WI38 (cell line): ENCODE results near the gene C17orf75.
"Not testable (repeated sequence)": the region's sequence is repeated elsewhere in the genome, so short reads cannot be mapped to it uniquely, and the experiment has no call there.

Experiments used
- H3K4me3 ChIP-seq: 2 replicates; pipeline ENCODE4 v1.5.1; 2011; ENCODE audit warnings: low read depth, mild to moderate bottlenecking, control low read depth, low read length
- TF ChIP-seq, protein P1 (sequence below): IDR thresholded peaks from 2 replicates; pipeline ENCODE4 v1.5.1; 2012; ENCODE audit warnings: low read depth, mild to moderate bottlenecking, control low read depth, low read length

Gene C17orf75, protein sequence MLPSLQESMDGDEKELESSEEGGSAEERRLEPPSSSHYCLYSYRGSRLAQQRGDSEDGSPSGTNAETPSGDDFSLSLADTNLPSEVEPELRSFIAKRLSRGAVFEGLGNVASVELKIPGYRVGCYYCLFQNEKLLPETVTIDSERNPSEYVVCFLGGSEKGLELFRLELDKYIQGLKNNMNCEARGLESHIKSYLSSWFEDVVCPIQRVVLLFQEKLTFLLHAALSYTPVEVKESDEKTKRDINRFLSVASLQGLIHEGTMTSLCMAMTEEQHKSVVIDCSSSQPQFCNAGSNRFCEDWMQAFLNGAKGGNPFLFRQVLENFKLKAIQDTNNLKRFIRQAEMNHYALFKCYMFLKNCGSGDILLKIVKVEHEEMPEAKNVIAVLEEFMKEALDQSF

DNA sequence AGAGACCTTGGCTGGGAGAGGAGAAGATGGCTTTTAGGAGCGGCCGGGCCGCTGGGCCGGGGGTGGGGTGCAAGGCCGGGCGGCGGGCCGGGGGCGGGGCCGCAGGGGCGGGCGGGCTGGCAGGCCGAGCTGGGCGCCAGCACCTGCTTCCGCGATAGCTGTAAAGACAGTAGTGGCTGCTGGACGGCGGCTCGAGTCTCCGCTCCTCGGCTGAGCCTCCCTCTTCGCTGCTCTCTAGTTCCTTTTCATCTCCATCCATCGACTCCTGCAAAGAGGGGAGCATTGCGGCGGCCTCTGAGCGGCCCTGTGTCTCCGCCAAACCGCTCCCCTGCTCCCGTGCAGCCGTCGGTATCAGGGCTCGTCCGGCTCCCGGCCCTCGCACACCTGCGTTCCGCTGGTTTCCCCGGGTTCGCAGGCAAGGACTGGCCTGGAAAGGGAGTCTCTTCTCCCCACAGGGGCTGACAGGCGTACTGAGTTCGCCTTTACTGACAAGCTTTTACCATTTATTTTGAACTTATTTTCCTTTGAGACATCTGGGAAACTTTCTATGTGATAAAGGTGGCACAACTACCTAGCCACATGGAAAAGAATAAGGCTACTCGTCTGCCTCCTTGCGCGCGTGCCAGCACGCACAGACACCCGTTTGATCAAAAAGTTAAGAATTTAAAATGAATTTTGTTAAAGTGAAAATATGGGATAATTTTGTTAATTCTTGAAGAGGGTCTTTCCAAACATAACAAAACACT is at the start of gene C17orf75:
C17orf75 (minus strand) TSS at position 317 of the 746 bp plus-strand sequence; CDS start at position 283, 34 bp downstream.
- TF ChIP-seq, protein P1, sequence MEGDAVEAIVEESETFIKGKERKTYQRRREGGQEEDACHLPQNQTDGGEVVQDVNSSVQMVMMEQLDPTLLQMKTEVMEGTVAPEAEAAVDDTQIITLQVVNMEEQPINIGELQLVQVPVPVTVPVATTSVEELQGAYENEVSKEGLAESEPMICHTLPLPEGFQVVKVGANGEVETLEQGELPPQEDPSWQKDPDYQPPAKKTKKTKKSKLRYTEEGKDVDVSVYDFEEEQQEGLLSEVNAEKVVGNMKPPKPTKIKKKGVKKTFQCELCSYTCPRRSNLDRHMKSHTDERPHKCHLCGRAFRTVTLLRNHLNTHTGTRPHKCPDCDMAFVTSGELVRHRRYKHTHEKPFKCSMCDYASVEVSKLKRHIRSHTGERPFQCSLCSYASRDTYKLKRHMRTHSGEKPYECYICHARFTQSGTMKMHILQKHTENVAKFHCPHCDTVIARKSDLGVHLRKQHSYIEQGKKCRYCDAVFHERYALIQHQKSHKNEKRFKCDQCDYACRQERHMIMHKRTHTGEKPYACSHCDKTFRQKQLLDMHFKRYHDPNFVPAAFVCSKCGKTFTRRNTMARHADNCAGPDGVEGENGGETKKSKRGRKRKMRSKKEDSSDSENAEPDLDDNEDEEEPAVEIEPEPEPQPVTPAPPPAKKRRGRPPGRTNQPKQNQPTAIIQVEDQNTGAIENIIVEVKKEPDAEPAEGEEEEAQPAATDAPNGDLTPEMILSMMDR = no peak
- H3K4me3 ChIP-seq = peak within 1 kb of the TSS; percentile 72

GRCh38 chr17:32388613-32389459 is 46.9 kb upstream of the C17orf75 start:
- H3K4me3 ChIP-seq = no peak overlapping the region
- TF ChIP-seq, protein P1 = no peak

- H3K4me3 ChIP-seq = not testable (repeated sequence)
Measured at GRCh38 chr17:32388128-32388527, 46.2 kb upstream of the C17orf75 start.

DNA sequence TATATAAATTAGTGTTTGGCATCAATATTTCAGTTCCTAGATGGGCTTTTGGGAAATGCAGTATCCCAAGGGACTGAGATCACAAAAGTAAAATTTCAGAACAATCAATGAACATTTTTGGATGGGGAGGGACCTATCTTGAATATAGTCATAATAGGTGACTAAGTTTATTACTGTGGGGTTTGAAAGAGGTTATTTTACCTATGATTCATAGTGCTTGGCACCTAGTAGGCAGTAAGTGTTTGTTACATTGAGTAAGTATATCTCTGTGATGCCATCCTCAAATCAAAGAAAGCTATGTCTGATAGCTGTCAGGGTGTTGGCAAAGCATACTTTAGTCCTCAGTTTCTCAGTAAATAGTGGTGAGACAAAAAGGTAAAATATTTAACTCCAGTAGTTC is 44.9 kb upstream of the C17orf75 start:
- TF ChIP-seq, protein P1 = no peak
- no peak overlapping the region for H3K4me3 ChIP-seq

- no peak overlapping the region for H3K4me3 ChIP-seq
- TF ChIP-seq, protein P1 = no peak
Measured at GRCh38 chr17:32385971-32386370, 44.0 kb upstream of the C17orf75 start.

DNA sequence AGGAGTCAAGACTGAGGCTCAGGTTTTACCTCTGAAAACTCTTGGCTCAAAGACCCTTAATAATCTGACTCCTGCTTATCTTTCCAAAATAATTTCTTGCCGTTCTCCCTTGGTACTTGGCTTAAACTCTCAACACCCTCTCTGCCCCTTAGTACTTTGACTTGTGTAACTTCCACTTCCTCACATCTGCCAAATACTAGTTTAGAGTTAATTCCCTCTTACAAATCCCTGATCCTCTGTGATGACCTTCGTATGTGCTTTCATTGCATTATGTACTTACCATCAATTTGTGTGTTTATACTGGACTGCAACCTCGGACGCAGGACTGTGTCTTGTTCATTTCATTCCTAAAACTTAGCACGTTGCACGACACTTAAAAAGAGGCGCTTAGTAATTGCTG is 43.1 kb upstream of the C17orf75 start:
- no peak overlapping the region for H3K4me3 ChIP-seq
- TF ChIP-seq, protein P1 = no peak

GRCh38 chr17:32383926-32384434 is 42.0 kb upstream of the C17orf75 start:
- TF ChIP-seq, protein P1 = no peak

More at GRCh38 chr17:32383926-32384434, 42.0 kb upstream of the C17orf75 start:
- H3K4me3 ChIP-seq = no peak overlapping the region
